LHCN-M2 (cell line): ENCODE results near the gene IL10RB. TPM values are rescaled to one million over a fixed set of nuclear protein-coding genes. Genes with fewer than 3 reads are reported as not detected.

Experiments used
- DNase-seq: peaks from one replicate; pipeline ENCODE4 v3.0.0-alpha.2; 2012; ENCODE audit warnings: low read depth
- total RNA-seq: library from RNA; depleted of rRNA; stranded (reverse); fragments of >200 nt; gene quantifications from 2 replicates; pipeline ENCODE4 v1.2.3, GENCODE V29; 2014; rRNA removed

Gene IL10RB
- total RNA-seq, 1 experiment from 2014 or later: 38.5 TPM

DNA sequence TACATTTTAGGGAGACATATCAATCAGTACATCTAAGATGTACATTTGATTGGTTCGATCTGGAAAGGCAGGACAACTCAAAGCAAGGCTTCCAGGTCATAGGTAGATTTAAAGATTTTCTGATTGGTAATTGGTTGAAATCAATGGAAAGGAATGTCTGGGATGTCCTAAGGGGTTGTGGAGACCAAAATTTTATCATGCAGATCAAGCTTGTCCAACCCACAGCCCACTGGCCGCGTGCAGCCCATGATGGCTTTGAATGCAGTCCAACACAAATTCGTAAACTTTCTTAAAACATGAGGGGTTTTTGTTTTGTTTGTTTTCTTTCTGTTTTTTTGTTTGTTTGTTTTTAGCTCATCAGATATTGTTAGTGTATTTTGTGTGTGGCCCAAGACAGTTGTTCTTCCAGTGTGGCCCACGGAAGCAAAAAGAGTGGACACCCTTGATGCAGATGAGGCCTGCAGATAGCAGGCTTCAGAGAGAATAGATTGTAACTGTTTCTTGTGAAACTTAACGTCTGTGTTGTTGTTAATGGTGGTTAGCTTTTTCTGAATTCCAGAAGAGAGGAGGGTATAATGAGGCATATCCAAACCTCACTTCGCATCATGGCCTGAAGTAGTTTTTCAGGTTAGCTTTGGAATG lies 61.7 kb downstream of the IL10RB start:
- DNase-seq: no peak

DNA sequence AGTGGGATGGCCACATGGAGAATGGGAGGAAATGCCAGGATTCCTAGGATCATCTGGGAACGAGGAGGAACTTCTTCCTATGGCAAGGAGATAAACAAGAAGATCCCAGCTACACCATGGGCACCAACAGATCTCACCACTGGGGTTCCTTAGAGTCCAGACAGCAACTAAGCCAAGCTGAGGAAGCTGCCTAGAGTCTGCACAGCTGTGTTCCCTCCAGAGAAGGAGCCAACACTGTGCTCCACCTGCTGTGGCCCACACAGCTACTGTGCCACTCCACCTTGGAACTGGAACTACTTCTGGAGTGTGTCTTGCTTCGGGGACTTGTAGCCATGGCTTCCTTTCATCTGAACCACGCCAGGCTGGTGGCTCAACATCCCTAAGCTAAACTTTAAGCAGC lies 64.6 kb downstream of the IL10RB start:
- DNase-seq: no peak

GRCh38 chr21:33332143-33332542 lies 66.0 kb downstream of the IL10RB start:
- no peak for DNase-seq

DNA sequence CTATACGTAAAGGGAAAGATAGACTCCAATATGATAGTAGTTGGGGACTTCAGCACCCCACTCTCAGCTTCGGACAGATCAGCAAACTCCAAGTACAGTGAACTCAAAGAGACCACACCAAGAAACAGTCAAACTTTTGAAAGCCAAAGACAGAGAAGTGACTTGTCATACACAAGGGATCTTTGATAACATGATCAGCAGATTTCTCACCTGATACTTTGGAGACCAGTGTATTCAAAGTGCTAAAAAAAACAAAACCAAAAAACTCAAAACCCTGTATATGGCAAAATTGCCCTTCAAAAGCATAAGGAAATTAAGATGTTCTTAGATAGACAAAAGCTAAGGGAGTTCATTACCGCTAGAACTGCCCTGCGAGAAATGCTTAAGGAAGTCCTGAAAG lies 68.0 kb downstream of the IL10RB start:
- DNase-seq: no peak

- DNase-seq: no peak
Measured at GRCh38 chr21:33334824-33335223, 68.7 kb downstream of the IL10RB start.

- no peak for DNase-seq
Measured at GRCh38 chr21:33339135-33339534, 73.0 kb downstream of the IL10RB start.

DNA sequence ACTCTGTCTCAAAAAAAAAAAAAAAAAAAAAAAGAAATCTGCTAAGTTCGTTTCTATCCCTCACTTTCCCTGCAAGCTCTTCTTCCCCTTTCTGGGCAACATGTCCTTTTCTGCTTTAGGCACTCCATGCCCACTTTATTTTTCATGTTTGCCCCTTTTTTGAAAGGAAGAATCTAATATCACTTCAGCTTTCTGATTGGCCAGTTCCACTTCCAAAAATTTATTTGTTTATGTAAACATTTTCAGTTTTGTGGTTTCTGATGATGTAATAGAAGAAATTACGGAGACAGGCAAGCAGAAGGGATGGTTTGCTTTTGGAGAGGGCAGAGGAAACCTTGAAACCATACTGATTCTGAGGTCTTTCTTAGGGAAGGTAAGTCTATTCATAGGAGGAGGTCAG lies 73.8 kb downstream of the IL10RB start:
- DNase-seq: no peak

DNA sequence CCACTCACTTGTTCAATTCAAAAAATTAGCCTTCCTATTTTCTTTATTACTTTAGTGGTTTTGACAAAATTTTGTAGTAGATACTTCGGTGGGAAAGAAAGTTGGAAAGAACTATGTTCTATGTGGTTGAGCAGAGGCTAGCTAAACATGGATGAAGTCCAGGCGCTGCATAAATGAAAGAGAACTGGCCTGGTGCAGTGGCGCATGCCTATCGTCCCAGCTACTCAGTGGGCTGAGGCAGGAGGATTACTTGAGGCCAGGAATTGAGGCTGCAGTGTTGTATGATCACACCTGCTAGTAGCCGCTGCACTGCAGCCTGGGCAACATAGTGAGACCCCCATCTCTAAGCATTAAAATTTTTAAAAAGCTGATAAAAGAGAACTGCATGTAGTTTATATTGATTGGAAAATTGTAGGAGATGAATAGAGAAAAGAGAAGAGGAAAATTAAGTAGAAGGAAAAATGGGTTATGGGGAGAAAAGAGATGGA lies 79.6 kb downstream of the IL10RB start:
- DNase-seq: no peak

Other genes starting within 250 kb of the IL10RB start
- gene OLIG2, start 240.4 kb upstream of the IL10RB start, total RNA-seq: not detected in 2 replicates
- gene OLIG1, start 196.2 kb upstream of the IL10RB start, total RNA-seq: not detected in 2 replicates
- gene IFNAR2, start 36.4 kb upstream of the IL10RB start, total RNA-seq: 3.7 and 5.8 TPM in 2 replicates
- 13.4 and 20.3 TPM in 2 replicates for gene IFNAR1, start 58.6 kb downstream of the IL10RB start, total RNA-seq
- 45.4 and 52.7 TPM in 2 replicates for gene IFNGR2, start 137.0 kb downstream of the IL10RB start, total RNA-seq
- 28.6 and 37.0 TPM in 2 replicates for gene TMEM50B, start 213.6 kb downstream of the IL10RB start, total RNA-seq
- 0.77 and 1.1 TPM in 2 replicates for gene DNAJC28, start 225.3 kb downstream of the IL10RB start, total RNA-seq